Neural cell (in vitro differentiated cells): ENCODE results near the gene GIMAP2. TPM values are rescaled to one million over a fixed set of nuclear protein-coding genes. Genes with fewer than 3 reads are reported as not detected.

ENCODE experiments used
- H2AFZ ChIP-seq: fragments of 200-600, 300-800 bp; sonication (generic), shearing (Covaris generic); 2 replicates; pipeline ENCODE4 v1.6.0; 2014; ENCODE audit warnings: low read depth, mild to moderate bottlenecking, antibody characterized with exemption, low read length, moderate library complexity
- H3F3A ChIP-seq: fragments of 200-600 bp; shearing (Covaris generic); 2 replicates; pipeline ENCODE4 v1.6.1; 2016; ENCODE audit warnings: mild to moderate bottlenecking, moderate library complexity, mixed read lengths, antibody characterized with exemption, low read length; ENCODE audit not compliant: insufficient read depth, poor library complexity, severe bottlenecking
- H3K27ac ChIP-seq: fragments of 200-600, 300-800 bp; sonication (generic), shearing (Covaris generic); 2 replicates; pipeline ENCODE4 v1.5.1; 2014; ENCODE audit warnings: mild to moderate bottlenecking, low read length, moderate library complexity
- H3K27me3 ChIP-seq: fragments of 300-800, 200-600 bp; sonication (generic), shearing (Covaris generic); 2 replicates; pipeline ENCODE4 v1.6.0; 2014; ENCODE audit warnings: mild to moderate bottlenecking, low read depth, low read length, moderate library complexity; ENCODE audit not compliant: insufficient read depth
- H3K36me3 ChIP-seq: fragments of 300-800, 200-600 bp; sonication (generic), shearing (Covaris generic); 2 replicates; pipeline ENCODE4 v1.5.1; 2014; ENCODE audit warnings: mild to moderate bottlenecking, antibody characterized with exemption, low read length, moderate library complexity; ENCODE audit not compliant: insufficient read depth
- H3K4me2 ChIP-seq: fragments of 300-800, 200-600 bp; sonication (generic), shearing (Covaris generic); 2 replicates; pipeline ENCODE4 v1.6.0; 2014; ENCODE audit warnings: mild to moderate bottlenecking, low read length
- H3K4me3 ChIP-seq: fragments of 300-800, 200-600 bp; sonication (generic), shearing (Covaris generic); 2 replicates; pipeline ENCODE4 v1.5.1; 2014; ENCODE audit warnings: mild to moderate bottlenecking, low read length, moderate library complexity
- H3K79me2 ChIP-seq: fragments of 200-600 bp; shearing (Covaris generic); replicated peaks from 2 replicates; pipeline ENCODE4 v1.6.0; 2014; ENCODE audit warnings: mild to moderate bottlenecking, low read length, moderate library complexity; ENCODE audit not compliant: insufficient read depth
- H3K9ac ChIP-seq: fragments of 300-800, 200-600 bp; sonication (generic), shearing (Covaris generic); 2 replicates; pipeline ENCODE4 v1.6.1; 2016; ENCODE audit warnings: mild to moderate bottlenecking, low read length, mixed read lengths
- H3K9me2 ChIP-seq: fragments of 200-600 bp; shearing (Covaris generic); 2 replicates; pipeline ENCODE4 v1.6.1; 2016; ENCODE audit warnings: mild to moderate bottlenecking, low read length, mixed read lengths; ENCODE audit not compliant: insufficient read depth
- H3K9me3 ChIP-seq: fragments of 200-600, 300-800 bp; sonication (generic), shearing (Covaris generic); 2 replicates; pipeline ENCODE4 v1.6.1; 2016; ENCODE audit warnings: mild to moderate bottlenecking, mixed run types, low read length, moderate library complexity, mixed read lengths
- H4K20me1 ChIP-seq: fragments of 200-600 bp; shearing (Covaris generic); 2 replicates; pipeline ENCODE4 v1.6.1; 2016; ENCODE audit warnings: mild to moderate bottlenecking, mixed run types; ENCODE audit not compliant: insufficient read depth
- CTCF ChIP-seq: fragments of 450-650 bp; IDR thresholded peaks from 2 replicates; pipeline ENCODE4 v1.5.1; 2014; ENCODE audit warnings: antibody characterized with exemption, mild to moderate bottlenecking, moderate library complexity; ENCODE audit not compliant: poor library complexity, severe bottlenecking
- EP300 ChIP-seq: fragments of 450-650 bp; conservative IDR thresholded peaks from 2 replicates; pipeline ENCODE4 v1.6.1; 2014; ENCODE audit warnings: antibody characterized with exemption, mild to moderate bottlenecking, moderate library complexity; ENCODE audit not compliant: poor library complexity, severe bottlenecking
- EZH2 ChIP-seq: fragments of 200-600, 300-800 bp; shearing (Covaris generic), sonication (generic); IDR thresholded peaks from 2 replicates; pipeline ENCODE4 v1.6.1; 2014; ENCODE audit warnings: antibody characterized with exemption, low read length, borderline replicate concordance, mild to moderate bottlenecking; ENCODE audit not compliant: insufficient read depth, poor library complexity, severe bottlenecking
- MXI1 ChIP-seq: fragments of 450-650 bp; conservative IDR thresholded peaks from 2 replicates; pipeline ENCODE4 v1.6.1; 2014; ENCODE audit warnings: antibody characterized with exemption, mild to moderate bottlenecking; ENCODE audit not compliant: poor library complexity, severe bottlenecking
- POLR2AphosphoS5 ChIP-seq: IDR thresholded peaks from 2 replicates; pipeline ENCODE4 v1.6.1; 2012
- RAD21 ChIP-seq: fragments of 450-650 bp; conservative IDR thresholded peaks from 2 replicates; pipeline ENCODE4 v1.6.1; 2014; ENCODE audit warnings: antibody characterized with exemption, mild to moderate bottlenecking, moderate library complexity
- REST ChIP-seq: IDR thresholded peaks from 2 replicates; pipeline ENCODE4 v1.6.1; 2012; ENCODE audit warnings: borderline replicate concordance
- SMC3 ChIP-seq: fragments of 450-650 bp; conservative IDR thresholded peaks from 2 replicates; pipeline ENCODE4 v1.6.1; 2014; ENCODE audit warnings: antibody characterized with exemption, mild to moderate bottlenecking, moderate library complexity; ENCODE audit not compliant: poor library complexity
- TAF1 ChIP-seq: IDR thresholded peaks from 2 replicates; pipeline ENCODE4 v1.6.1; 2012; ENCODE audit warnings: low read depth
- polyA plus RNA-seq: library from polyadenylated mRNA; depleted of rRNA; stranded (reverse); fragments of >200 nt; gene quantifications from 2 replicates; pipeline ENCODE4 v1.2.3, GENCODE V29; 2014

GIMAP2 gene
- polyA plus RNA-seq, 1 donor from 2014 or later = not detected

GRCh38 chr7:150695654-150696053 lies 10.1 kb downstream of the GIMAP2 start:
- Histone ChIP-seq H3K9ac (no peak overlapping the region), H3K36me3 (no peaks in the 10 kb centered on the region), H3K4me2 (no peak overlapping the region), H3K79me2 (no peaks in the 10 kb centered on the region), H4K20me1 (no peaks in the 10 kb centered on the region), H3K27me3 (no peaks in the 10 kb centered on the region), H3K9me2 (no peaks in the 10 kb centered on the region), H3K27ac (no peak overlapping the region), H2AFZ (no peak overlapping the region), H3K9me3 (no peaks in the 10 kb centered on the region), H3F3A (no peaks in the 10 kb centered on the region), H3K4me3 (no peak overlapping the region)
- TF ChIP-seq REST (no peak), MXI1 (no peak), EP300 (no peak), SMC3 (no peak), POLR2AphosphoS5 (no peak), CTCF (no peak), RAD21 (no peak), EZH2 (no peak), TAF1 (no peak)

GRCh38 chr7:150703209-150703608 lies 17.7 kb downstream of the GIMAP2 start:
- H3K36me3 ChIP-seq = no peaks in the 10 kb centered on the region
- no peaks in the 10 kb centered on the region for H3F3A ChIP-seq
- no peaks in the 10 kb centered on the region for H3K79me2 ChIP-seq
- no peak overlapping the region for H3K4me2 ChIP-seq
- TF ChIP-seq SMC3 (no peak), EZH2 (no peak), TAF1 (no peak), CTCF (no peak), POLR2AphosphoS5 (no peak), MXI1 (no peak), EP300 (no peak), REST (no peak), RAD21 (no peak)
- no peaks in the 10 kb centered on the region for H3K9me2 ChIP-seq
- H3K4me3 ChIP-seq = no peak overlapping the region
- no peak overlapping the region for H3K27ac ChIP-seq
- no peak overlapping the region for H2AFZ ChIP-seq
- no peaks in the 10 kb centered on the region for H4K20me1 ChIP-seq
- no peak overlapping the region for H3K9ac ChIP-seq
- H3K9me3 ChIP-seq = no peaks in the 10 kb centered on the region
- no peaks in the 10 kb centered on the region for H3K27me3 ChIP-seq
